Right renal pelvis (tissue), 4 donors: ENCODE results near the gene PCNX1. TPM values are rescaled to one million over a fixed set of nuclear protein-coding genes. Genes with fewer than 3 reads are reported as not detected.
"Not testable (repeated sequence)": the region's sequence is repeated elsewhere in the genome, so short reads cannot be mapped to it uniquely, and the experiment has no call there.

ENCODE experiments used
- DNase-seq, 4 donors: peaks; one replicate each; pipeline ENCODE4 v3.0.0-alpha.2; 2013; ENCODE audit warnings: low read depth in 4 of 4, low spot score in 3 of 4, missing footprints in 1 of 4
- polyA plus RNA-seq, 4 donors: library from polyadenylated mRNA; unstranded; fragments of 120-200 nt; gene quantifications; one replicate each; pipeline ENCODE4 v1.2.1, GENCODE V29; 2013; ENCODE audit not compliant: insufficient read length in 4 of 4

The PCNX1 gene
- 10 to 100 TPM; 39.8 to 41.7 (median 40.4) TPM for polyA plus RNA-seq

DNA sequence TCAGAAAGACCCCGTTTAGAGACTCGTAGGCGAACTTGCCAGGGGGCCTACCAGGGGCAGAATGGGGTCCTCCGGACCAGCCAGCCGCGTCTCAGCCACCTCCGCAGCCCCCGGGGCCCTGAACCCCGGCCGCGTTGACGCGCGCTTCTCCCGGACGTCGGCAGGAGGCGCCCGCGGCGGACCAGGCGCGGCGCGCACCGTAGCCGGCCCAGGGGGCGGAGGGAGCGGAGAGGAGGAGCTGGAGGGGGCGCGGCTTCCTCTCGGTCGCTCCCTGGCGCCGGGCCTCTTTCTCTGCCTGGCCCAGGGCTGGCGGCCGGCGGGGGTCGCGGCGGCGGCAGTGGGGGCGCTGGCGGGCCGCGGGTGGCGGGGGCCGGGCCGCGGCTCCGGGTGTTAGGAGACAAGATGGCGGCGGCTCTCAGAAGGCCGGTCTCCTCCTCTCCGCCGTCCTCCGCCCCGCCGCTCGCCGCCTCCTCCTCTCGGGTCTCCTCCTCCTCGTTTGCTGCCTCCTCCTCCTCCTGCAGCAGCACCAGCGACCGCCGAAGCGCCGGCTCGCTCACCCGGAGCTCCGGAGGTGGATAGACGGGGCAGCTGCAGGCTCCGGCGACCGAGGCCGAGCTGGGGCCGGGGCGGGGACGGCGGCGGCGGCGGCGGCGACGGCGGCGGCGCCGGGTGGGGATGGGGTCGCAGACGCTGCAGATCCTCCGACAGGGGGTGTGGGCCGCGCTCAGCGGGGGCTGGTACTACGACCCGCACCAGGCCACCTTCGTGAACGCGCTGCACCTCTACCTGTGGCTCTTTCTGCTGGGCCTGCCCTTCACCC lies at the start of gene PCNX1:
Gene PCNX1 (plus strand): TSS at position 284 of the 820 bp plus-strand sequence. CDS start 392 bp downstream, at position 676.
- DNase-seq, result peak; percentile 74 to 84 (median 82)

DNA sequence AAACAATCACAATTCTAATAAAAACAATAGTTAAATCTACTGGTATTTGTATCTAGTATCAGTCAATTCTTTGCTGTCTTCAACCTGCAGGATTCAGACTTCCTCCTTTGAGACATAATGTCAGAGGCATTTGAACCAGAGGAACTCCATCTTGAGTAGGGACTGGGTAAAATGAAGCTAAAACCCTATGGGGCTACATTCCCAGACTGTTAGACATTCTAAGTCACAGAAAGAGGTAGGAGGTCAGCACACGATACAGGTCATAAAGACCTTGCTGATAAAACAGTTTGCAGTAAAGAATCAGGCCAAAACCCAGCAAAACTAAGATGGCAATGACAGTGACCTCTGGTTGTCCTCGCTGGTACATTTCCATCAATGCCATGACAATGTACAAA lies 49.8 kb upstream of the PCNX1 start:
- no peak for DNase-seq

DNA sequence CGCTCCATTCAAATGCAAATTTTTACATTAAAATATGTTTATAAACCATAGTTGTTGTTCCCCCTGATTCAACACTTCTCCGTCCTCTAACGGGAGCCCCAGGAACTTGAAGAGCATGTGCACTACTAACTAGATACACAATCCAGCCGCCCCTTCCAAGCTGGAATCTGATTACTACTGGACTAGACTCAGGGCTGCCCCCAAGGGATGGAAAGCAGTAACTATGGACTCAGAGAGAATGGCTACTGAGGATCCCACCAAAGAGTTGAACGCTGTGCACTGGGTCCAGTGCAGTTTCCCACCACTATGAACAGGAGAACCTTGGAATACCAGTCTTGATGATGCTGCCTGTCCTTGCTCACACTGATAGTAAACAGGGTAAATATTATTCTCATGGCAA lies 48.6 kb upstream of the PCNX1 start:
- no peak for DNase-seq

DNA sequence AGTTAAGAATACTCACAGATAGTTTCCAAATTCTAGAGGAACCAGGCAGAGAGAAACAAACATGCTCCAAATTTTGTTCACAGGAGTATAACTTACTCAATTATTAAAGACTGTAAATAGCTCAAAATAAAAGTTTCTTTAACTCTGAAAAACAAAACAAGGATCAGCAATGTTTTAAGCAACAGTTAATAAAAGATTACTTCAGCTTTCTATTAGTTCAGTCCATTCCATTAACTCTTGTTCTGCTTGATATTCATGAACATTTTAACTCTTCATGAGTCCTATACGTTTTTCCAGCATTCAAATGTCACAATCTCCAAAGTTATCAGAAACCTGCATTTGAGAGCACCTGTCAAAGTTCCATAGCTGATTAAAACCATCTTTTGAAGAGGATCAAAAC lies 40.3 kb upstream of the PCNX1 start:
- not testable (repeated sequence) for DNase-seq

DNA sequence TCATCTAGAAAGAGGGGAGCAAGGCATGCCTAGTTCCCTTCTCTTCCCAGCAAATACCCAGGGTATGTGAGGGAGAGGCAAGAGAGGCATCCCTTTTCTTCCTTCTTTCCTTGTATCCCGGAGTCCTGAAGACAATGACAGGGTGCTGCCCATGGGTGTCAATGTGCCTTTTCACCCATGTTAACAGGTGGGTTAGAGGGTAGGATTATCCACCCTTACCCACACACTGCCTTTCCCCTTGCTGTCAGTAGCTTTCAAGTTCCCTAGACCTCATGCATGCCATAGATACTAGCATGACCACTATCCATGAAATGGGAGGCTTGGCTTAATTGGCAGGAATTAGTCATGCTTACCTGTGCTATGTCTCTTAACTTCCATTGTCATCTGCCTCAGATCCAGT lies 36.3 kb upstream of the PCNX1 start:
- DNase-seq, result no peak

DNA sequence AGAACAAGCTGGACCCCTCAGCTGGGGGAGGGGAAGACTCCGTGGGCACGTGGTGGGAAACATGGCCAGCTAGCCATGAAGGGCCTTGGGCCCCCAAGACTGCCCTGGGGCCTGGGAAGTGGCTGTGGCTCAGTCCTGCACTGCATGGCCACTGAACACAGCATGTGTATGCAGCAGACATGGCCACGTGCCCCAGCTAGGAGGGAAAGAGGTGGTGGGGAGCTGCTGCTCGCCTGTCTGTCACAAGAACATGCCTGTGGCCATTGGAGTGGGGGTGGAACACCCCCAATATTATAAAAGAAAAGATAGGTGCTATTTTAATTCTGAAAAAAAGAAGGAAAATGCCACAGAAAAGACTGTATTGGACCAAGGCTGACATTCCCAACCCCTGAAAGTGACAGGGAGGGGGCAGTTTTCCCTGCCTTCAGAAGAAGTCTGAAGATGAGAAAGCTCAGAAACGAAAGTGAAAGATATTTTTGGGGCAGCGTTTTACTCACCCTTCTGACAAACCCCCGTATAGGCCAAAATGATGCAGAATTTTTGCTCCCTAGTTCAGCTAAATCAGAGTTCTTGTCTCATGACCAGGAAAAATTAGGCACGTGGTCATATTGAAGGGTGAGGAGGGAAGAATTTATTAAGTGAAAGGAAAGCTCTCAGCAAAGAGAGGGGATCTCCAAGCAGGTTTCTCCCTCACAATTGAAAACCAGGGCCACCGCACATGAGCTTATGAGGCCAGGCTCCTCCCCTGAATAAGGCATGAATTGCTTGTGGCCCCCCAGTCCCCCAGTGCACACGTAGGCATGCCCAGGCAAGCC lies 35.2 kb upstream of the PCNX1 start:
- DNase-seq, result no peak

DNA sequence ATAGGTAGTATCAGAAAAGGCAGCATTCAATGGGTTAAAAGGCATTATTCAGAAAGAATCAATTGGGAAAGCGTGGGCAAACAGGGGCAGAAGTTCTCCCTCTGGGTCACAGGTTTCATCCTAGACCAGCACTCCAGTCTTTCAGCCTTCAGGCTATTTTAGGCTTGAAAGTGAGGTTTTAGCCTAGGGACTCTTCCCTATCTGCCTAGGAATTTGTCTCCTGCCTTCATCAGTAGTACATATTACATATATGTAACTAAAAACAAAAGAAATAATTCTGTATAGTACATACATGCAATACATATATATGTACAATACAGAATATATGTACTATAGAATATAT lies 34.6 kb upstream of the PCNX1 start:
- no peak for DNase-seq

DNA sequence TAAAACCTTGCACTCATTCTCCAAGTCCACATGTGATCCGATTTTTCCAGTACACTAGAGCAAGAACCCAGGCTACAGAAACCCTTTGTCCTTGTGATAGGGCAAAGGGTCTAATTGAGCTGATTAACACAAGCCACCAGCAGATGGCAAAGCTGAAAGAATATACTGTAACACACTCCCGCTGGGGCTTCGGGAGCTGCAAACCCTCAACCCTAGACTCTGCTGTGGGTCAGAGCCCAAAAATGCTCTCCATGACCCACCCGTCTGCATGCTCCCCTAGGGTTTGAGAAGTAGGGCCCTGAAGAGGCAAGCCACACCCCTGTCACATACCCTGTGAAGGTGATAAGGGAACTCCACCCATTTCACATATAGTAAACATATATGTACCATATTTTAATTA lies 33.6 kb upstream of the PCNX1 start:
- no peak for DNase-seq

DNA sequence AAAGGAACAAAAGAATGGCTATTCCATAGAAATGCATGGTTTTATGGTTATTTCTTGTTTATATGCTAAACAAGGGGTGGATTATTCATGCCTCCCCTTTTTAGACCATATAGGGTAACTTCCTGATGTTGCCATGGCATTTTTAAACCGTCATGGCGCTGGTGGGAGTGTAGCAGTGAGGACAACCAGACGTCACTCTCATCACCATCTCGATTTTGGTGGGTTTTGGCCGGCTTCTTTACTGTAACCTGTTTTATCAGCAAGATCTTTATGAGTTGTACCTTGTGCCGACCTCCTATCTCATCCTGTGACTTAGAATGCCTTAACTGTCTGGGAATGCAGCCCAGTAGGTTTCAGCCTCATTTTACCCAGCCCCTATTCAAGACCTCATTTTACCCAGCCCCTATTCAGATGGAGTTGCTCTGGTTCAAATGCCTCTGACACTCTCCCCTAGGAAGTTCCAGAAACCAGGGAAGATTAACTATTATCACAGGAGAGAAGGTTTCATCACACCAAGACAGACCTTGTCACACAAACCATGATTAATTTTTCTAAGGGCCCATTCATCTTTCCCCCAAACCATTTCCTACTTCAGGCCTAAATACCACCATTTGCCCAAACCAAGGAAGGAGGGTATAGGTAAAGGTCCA lies 31.3 kb upstream of the PCNX1 start:
- DNase-seq, result not testable (repeated sequence)

DNA sequence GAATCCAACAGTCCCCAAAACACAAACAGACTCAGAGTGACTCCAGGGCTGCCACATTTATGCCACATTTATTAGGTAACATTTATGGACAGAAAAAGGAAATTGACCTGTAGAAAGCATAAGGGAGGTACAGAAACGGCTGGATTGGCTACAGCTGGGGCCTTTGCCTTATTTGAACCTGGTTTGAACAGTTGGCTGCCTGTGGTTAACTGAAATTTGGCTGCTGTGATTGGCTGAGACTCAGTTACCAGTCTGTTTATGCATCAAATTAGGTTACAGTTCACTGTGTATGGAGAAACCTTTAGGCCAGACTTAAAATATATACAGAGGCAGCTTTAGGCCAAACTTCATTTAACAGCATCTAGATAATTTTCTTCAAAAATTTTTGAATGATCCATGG lies 27.8 kb upstream of the PCNX1 start:
- DNase-seq, result no peak

DNA sequence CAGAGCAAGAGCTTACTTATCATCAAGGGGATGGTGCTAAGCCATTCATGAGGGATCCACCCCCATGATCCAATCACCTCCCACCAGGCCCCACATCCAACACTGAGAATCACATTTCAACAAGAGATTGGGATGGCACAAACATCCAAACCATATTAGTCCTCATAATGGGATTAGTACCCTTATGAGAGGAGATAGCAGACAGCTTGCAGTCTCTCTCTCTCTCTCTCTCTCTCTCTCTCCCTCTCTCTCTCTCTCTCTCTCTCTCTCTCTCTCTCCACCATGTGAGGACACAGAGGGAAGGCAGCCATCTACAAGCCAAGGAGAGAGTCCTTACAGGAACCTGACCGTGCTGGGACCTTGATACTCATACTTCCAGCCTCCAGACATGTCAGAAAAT lies 26.4 kb upstream of the PCNX1 start:
- not testable (repeated sequence) for DNase-seq

DNA sequence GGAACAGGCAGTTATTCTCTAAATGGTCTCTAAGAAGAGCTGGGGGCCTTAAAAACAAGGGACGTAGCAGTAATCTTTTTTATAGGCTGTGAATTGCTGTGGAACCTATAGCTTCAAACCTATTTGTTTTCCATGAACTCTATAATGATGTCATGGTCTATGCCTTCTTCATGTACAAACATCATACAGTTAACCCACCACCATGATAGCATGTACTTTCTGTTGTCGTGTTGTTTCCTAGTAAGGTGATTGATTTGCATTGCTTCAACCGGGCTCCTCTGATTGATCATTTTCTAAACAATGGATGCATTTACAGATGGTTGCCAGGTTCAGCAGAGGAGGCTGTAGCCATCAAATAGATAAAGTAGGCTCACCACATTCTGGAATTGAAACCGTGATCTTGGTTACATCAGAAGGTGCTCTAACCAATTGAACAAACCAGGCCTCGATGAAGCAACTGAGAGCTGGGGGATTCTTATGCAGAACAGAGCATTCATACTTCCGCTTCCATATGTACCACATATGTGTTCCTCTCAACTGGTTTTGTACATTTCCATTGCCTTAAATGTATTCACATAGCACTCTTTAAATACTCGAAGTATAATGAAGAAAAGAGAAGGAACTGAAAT lies 25.6 kb upstream of the PCNX1 start:
- no peak for DNase-seq

DNA sequence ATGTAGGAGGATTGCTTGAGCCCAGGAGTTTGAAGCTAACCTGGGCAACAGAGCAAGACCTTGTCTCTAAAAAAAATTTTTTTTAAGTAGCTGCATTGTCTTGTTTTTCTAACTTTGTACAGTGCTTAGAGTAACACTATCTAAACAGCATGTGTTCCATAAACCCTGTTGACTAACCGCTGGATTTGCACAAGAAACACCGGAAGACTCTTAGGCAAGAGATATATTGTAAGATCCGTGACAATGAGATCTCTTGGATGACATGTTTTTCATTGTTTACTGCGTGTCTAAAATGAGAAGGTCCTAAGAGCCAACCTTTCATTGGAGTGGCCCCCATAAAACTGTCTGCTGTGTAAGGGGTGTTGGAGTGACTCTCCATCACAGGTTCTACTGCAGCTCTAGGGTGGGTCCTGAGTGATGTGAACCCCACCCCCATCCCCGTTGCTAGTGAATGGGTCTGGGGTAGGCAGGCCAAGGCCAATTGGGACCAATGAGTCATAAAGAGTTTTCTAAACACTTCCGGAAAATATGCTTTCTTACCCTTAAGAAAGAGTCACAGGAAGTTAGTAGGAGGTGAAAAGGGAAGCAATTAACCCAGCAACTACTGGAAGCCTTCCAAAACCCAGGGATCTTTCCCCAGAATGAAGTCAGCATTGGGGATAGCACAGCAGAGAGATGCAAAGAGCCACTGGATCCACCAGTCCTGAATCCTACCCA lies 24.3 kb upstream of the PCNX1 start:
- no peak for DNase-seq

DNA sequence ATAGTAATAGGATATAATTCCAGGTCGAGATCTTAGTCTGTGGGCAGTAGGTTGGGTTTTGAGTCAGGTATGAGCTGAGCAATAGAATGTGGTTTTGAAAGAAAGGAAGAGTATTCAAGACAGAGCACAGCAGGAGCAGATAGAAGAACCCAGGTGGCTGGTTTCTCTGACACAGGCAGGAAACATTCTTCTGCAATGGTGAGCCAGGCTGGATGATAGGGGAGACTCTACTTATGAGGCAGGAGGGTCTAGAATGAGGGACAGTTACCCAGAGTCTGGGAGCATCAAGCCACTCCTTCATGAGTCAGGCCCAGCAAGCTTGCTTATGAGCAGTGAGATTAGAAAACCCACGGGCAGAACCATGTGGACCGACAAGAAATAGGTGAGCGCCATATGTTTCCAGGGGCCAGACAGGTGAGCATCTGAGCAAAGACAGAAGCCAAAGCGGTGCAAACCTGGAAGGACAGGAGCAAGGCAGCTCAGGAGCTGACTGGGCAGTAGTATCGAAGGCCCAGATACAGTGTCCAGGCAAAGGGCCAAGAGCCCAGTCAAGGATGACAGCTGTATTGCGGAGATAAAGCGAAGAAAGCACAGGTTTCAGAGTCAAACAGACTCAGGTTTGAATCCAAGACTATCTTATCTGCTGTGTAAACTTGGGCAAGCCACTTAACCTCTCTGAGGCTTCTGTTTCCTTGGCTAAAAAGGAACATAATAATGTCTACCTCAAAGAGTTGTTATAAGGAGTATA lies 22.5 kb upstream of the PCNX1 start:
- DNase-seq, result no peak

DNA sequence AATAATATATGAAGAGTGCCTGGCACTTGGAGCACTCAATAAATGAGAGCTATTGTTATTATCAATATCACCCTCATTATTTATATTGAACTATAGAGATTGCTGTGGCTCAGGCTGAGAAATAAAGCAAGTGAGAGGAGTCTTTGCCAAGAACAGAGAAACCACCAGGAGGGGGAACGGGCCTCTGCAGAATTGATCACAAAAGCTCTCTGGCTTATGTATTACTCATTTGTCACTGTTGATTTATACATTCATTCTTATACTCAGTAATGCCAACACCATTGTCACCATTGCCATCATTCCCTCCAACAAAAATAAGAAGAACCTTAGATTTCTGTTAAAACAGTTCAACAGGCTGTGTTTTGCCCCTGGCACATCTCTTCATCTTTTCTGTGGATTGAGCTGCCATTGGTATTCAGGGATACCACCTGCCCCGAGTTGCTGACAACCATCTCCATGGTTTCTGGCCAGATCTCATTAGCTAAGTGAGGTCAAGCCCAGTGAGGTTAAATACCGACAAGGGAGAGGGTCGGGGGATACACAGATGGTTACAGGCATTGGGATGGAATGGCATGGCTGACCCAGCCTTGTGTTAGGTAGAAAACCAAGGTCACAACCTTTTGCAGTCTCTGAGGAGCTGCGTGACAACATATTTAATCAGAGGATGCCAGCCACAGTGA lies 21.8 kb upstream of the PCNX1 start:
- DNase-seq, result no peak

DNA sequence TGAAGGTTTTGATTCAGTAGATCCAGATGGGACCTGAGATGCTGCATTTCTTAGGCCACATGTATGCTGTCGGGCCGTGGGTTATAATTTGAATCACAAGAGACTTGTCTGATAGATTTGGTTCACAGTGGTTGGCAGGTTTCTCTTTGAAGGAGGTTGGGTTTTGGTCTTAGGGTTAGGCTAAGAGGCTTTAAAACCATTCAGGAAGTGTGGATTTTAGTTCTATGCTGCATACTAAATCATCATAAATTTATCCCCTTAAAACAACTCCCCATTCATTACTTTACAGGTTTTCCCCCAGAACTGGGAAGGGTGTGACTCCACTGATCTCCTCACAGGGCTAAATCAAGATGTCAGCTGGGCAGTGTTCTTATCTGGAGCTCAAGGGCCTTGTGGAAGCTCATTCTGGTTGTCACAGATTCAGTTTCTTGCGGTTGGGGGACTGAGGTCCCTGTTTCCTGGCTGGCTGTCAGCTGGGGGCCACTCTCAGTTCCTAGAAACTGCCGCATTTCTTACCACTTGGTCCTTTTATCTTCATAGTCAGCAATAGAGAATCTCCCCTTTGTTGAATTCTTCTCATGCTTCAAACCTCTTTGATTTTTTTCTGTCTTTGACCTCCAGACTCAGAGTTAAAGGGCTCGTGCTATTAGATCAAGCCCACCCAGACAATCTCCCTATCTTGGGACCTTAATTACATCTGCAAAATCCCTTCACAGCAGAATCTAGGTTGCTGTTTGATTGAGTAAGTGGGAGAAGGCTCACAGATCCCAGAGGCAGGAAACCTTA lies 20.6 kb upstream of the PCNX1 start:
- DNase-seq, result no peak

DNA sequence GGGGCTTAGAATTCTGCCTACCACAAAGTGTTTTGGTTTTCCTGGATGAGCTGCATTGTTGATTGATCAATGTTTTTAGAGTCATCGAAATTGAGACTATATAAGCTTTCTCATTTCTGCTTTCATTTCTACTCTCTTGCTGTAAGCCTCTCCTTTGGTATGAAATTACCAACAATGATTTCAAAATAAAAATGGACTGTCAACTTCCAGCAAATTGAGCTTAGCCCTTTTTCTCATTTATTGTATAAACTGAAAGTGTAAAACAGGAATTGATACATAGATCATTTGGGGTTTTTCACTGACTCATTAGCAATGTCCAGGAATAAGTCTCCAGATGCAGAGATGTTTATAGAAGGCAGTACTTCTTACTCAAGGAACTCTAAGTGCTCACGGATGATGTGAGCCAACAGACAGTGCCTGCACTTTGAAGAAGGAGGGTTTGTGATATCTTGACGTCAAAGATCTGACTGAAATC lies 20.0 kb upstream of the PCNX1 start:
- no peak for DNase-seq
